GM18861 (cell line): Measurements from ENCODE around the gene EEF2KMT.

ENCODE experiments used
- ATAC-seq: cut with Tn5 transposase; IDR thresholded peaks from one replicate; pipeline ENCODE4 v1.9.1; 2021; ENCODE audit not compliant: unreplicated experiment

EEF2KMT gene

DNA sequence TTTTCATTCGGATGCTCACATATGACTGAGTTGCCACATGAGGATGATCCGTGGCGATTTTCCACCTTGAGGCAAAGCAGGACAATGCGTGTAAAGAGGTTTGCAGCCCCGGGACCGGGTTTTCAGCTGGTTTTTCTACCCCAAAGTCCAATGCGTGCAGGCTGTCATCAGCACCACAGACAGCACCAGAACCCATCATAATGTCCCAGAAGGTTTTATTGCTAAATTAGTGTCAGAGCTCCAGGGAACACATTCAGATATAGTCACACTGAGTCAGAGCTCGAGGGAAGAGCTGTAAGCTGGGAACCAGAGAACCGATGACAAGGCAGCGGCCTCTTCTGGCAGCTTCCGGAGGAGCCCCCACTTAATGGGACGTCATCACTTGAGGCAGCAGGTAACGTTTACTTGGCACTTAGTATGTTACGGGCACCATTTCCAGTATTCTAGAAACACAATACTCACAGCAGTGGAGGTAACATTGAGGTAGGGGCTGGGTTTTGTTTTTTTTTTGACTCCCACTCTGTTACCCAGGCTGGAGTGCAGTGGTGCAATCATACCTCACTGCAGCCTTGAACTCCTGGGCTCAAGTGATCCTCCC lies 54.9 kb downstream of the EEF2KMT start:
- no peak for ATAC-seq

DNA sequence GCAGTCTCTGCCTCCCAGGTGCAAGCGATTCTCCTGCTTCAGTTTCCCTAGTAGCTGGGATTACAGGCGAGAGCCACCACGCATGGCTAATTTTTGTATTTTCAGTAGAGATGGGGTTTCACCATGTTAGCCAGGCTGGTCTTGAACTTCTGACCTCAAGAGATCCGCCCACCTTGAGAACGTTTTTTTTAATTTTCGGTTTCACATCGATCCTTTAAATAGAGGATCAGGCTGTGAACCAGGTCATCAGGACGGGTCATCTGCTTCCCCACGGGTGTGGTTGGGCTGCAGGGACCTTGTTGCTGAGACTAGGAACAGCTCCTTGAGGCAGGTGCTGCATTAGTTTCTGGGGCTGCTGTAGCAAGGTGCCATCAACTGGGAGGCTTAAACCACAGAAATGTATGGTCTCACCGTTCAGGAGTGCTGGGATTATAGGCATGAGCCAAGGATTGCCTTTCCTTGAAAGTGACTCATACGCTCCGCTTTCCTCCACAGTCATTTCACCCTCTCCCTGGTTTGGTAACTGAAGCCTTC lies 55.9 kb downstream of the EEF2KMT start:
- ATAC-seq: no peak

DNA sequence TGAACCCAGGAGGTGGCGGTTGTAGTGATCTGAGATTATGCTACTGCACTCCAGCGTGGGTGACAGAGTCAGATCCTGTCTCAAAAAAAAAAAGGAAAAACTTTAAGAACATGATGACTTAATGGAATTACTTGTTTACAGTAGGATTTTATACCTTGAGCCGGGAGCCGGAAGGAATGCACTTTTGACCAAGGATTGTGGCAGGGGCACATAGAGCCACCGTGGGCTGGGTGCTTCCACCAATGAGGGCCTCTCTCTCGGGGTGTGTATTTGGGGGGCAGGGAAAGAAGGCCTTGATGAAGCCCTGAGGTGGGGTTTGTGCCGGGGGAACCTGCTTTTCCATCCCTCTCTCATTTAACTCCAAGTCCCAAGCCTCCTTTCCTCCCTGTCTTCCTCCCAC lies 57.1 kb downstream of the EEF2KMT start:
- no peak for ATAC-seq

DNA sequence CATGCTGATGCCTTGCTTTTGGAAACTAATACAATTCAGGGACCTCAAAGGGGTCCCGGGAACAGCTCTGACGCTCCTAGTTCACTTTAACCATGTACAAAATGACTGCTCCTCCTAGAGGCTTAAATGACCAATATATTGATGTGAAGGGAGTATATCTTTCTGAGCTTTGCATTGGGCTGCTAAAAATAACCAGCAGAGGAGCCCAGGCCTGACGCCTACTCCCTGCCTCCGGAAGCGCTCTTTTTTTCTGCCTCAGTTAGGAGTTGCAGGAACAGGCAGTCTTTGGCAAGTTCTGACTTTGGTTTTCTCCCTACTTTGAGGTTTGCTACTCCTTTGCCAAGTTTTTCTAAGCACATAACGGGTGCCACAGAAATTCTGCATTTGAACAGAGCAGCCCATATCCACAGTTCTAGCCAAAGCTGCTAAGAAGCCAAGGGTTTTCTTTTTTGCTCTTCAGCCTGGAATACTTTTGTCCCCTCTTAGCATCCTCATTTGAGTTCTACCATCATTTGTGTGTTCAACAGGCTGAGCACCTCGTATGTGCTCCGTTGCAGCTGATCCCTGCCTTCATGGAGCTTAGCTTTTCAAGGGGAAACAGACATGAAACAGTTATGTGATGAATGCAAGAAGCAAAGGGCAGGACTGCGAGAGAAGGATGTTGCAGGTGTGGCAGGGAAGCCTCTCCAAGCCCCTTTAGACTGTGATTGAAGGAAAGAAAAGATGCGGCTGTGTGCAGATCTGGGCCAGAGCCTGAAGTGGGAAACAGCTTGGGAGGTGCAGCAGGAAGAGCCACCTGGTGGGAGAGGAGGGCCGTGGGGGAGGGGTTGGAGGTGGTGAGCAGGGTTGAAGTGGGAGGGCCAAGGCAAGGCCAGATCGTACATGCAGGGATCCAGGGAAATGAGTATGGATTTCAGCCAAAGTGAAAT lies 61.1 kb downstream of the EEF2KMT start:
- ATAC-seq: no peak

DNA sequence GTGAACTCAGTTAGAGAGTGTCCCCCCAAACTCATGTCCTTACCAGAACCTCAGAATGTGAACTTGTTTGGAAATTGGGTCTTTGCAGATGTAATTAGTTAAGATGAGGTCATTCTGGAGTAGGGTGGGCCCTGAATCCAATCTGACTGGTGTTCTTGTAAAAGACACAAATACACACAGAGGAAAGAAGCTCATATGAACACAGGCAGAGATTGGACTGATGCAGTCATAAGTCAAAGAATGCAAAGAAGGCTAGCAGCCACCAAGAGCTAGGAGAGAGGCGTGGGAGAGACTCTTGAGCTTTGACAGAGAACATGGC lies 61.7 kb downstream of the EEF2KMT start:
- ATAC-seq: no peak
